ENCODE measurements around the gene HOXA6.

Gene HOXA6

DNA sequence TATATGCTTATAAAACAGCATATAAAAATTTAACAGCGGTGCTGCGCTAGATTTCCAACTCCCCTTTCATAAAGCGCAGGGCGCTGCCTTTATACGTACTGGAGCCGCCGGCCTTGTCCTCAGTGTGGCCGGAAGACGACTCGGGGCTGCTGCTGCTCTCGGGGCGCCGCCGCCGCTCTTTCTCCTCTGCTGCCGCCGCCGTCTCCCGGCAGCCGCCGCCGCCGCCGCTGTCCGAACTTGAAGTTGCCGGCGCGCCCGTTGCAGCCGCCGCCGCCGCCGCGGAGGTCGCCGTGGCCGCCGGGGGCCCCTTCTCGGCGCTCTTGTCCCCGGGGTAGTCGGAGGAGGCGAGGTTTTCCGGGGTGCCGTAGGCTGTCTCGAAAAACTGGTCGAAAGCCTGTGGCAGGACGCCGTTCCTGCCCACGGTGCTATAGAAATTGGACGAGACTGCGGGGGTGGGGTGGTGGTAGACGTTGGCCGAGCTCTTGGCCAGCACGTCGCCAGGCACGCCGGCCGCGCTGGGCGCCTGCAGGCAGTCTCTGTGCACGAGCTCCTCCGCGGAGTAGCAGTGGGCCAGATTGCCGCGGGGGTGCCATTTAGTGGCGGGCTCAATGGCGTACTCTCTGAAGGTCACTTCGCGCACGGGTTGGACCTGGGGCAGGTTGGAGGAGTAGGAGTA lies 36.9 kb upstream of the HOXA6 start:
- peak in 1 of 2 experiments; percentile 54 for DNase-seq

DNA sequence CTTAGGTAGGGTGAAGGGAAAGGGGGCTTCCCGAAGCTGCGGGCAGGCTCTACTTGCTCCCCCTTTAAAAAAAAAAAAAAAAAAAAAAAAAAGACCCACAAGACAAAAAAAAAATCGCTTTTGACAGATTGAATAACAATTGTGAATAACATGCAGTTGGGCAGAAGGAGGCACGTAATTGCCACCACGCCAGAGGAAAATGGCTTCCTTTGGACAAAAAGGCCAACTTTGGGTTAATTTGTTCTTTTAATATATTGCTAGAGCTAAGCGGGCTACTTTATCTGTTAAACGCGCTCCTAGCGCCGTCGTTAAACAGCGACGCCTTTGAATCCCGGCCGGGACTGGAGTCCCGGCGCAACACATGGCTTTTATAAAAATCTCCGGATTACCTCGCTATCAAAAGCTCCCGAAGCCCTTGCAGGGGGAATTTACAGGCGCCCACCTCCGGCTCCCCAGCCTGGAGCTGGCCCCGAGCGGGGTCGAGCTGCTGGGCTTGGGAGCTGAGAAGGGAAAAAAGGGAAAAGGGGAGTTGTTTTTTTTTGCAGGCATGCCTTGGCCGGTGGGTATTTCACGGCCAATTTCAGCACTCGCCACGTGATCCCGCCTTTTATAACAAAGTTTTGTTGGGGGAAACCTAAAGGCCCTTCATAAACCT lies 36.2 kb upstream of the HOXA6 start:
- DNase-seq = peak in 1 of 2 experiments; percentile 37

DNA sequence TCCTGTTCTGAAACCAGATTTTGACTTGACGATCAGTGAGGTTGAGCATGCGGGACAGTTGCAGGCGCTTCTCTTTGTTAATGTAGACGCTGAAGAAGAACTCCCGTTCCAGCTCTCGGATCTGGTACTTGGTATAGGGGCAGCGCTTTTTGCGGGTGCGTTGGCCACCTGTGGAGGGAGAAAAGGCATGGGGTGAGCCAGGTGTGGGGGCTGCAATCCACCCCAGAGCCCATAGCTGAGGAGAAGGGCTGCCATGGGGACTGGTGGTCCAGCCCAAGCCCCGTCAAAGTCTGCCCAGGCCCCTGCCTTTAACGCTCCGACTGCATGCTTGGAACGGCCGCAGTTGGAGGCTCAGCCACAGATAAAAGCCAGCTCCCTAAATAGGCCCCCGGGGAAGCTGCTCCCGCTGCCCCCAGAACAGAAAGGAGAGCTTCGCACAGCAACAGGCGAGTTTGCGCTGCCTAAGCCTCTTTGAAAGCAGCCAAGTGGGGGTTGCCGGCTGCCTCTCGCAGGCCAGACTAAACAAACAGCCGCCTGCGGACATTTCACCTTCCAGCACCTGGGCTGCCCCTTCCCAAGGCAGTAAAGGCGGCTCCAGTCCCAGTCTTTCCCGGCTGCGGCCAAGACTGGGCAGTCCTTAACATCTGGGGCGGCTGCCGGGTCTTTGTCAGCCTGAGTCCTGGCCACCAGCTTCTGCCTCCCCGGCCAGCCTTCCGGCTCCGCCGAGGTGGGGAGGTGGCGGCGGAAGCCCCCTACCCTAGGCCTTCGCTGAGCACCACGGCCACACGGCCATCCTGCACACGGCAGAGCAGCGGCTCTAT lies 35.5 kb upstream of the HOXA6 start:
- peak; percentile 20 to 48 for DNase-seq

DNA sequence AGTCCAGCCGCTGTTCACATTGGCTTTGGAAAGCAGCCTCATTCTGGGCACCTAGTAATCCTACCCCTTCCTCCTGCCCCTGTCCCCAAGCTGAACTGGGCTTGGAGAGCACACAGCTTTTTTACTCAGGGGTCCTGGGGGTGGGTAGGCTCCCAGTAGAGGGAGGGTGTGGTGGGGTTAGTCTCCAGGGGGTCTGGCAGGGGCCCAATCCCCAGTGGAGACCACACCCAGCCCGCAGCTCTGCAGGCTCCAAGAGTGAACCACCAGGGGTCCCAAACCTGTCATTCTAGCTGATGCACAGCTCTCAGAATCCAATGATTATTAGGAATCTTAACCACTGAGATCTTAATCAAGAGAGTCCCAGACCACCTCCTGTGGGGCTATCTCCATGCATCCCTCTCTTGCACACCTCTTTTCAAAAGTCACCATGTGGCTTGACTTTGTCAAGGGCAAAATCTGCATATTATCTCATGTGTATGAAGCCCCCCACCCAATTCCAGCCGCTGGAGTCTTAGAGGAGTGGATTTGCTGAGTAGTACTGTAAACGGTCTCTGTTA lies 34.8 kb upstream of the HOXA6 start:
- no peak for DNase-seq

DNA sequence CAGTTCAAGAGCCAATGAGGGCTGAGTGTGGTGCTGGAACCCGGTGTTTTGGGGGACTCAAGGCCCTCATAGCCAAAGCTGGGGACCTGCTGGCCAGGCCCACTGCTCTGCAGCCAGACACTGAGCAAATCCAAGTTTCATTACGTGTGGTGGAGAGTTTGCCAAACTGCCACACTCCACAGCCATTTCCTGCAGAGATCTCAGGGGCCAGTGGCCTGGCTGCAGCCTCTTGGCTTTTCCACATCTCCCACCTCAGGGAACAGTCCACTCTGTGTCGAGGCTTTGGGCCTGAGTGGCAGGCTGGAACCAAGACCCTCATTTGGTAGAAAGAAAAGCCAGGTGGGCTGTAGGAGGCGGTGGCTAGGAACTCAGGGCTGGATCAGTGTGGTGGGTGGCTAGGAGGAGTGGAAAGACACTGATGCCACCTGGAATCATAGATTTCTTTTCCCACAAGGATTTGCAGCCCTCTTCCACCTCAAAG lies 34.3 kb upstream of the HOXA6 start:
- no peak for DNase-seq

DNA sequence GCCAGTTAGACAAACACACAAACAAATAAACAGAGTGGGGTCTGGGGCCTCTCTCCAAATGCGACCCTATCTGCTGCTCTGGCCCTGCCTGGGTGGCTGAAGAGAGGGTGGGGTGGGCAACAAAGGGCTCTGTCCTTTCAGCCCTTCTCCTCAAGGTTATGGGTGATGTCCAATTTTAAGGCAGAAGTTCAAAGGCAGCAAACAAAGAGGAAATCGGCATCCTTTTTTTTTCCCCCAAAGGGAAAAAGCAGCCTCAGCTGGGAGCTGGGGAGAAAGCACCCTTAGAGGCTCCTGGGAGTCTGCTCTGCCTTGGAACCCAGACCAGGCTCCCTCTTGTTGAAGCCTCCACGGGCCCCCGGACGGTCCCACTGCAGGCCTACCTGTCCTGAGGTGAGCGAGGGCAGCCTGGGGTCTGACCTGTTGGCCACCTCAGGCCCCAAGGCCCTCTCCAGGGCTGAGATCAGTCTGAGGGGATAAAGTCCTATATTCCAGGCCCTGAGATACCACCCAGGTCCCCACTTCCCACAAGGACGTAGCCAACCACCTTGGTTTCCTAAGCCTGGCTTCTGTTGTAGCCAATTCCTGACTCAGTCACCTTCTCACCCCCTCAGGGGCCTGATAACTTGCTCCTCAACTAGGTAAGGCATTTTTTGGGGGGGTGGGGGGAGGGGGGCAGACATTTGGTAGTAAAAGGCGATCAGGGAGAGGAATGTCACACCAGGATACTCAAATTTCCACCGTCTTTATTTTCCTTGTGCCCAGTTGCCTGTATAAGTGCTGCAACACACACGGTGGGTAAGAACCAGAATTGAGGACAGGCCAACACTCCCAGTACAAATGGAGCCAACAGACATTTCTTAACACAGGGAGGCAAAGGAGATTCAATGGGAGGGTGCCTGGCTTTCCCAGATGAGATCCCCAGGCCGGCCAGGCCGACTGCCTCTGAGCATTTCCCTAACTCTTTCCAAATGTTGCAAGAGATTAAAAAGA lies 33.2 kb upstream of the HOXA6 start:
- no peak for DNase-seq

DNA sequence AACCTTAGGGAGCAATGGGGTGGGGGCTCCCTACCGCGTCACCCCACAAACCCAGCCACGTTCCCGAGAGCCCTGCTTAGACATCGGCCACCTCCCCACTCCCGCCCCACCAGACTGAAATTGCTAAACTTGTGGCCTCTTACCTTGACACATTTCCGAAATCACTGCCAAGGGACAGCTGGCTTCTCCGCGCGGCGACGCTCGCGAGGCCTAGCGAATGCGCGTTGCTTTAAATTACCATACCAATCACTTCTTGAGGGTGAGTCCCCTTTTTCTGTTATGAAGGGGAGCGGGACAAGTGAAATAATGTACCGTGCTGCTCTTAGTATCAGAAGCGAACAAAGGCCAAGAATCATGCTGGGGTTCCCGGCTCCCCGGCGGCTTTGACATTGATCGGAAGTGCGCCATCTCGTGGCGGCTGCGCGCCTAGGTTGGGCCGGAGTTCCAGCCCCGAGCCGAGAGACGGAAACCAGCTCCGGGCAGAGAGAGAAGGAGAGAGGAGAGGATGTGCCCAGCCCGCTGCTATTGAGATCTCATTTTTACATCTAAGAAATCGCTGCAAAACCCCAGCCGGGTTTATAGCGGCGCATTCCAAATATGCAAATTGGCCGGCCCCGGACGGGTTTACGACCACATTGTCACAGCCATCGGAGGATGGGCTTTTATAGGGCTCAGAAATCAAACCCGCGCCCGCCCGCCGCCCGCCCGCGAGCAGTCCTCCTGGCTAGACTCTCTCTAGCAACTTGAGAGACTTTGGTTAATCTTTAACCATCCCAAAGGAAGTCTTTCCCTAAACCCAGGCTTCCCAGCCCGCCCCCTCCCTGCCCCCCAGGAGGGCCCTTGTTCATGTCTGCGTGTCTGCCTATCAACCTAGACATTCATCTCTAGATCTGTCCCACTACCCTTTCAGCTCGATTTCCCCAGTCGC lies 32.2 kb upstream of the HOXA6 start:
- DNase-seq = peak; percentile 34 to 60

DNA sequence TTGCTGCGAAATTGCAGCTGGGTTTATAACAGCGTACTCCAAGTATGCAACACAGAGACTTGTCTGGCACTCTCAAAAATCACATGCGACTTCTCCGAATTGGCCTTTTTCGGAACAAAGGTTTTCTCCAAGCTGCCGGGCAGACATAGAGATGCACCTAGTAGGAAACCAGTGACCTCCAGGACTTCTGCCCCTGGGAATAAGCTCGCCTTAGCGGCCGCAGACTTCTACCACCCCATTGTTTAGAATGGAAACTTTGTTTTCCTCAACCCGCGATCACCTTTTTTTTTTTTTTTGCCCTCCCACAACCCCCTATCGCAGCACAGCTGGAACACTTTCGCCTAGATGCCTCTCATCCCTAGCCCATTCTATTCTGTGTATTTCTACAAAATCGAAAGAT lies 31.5 kb upstream of the HOXA6 start:
- no peak for DNase-seq

DNA sequence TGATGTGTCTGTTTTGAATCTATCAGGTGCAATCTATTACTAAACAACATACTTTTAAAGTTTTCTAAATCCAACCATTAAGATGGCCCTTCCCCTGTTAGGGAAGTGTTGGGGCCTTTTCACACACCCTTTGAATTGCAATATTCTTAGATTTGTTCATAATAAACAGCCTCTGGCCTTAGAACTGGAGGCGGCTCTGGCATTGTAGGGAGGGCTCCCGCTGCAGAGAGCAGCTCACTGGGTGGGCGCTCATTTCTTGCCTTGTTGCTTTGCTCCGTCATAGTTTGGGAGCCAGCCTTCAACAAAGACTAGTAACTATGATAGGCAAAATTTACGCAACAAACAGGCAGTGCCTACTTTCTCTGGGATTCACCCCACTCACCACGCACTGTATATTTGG lies 30.8 kb upstream of the HOXA6 start:
- no peak for DNase-seq

DNA sequence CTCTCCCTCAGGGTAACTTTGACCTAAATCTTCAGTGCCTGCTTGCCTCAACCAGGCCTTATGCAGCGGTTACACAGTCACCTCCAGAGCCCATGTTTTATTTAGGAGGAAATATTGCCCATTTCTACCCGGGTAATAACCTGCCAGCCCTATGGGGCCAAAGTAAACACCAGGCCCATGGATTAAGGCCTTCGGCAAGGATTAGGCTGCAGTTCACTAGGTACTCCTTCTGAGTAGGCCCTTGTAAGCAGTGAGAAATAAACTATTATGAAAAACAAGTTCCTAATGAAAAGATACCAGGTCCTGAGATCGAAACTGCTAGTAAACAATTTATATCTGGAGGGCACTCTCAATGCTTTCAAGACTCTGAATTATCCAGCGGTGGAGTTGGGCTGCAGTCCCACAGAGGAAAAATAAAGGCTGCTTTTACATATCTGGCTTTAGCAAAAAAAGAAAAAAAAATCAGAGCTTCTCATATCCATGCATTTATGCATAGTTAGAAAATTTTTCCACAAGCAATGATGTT lies 30.3 kb upstream of the HOXA6 start:
- DNase-seq = peak in 1 of 2 experiments; percentile 20

DNA sequence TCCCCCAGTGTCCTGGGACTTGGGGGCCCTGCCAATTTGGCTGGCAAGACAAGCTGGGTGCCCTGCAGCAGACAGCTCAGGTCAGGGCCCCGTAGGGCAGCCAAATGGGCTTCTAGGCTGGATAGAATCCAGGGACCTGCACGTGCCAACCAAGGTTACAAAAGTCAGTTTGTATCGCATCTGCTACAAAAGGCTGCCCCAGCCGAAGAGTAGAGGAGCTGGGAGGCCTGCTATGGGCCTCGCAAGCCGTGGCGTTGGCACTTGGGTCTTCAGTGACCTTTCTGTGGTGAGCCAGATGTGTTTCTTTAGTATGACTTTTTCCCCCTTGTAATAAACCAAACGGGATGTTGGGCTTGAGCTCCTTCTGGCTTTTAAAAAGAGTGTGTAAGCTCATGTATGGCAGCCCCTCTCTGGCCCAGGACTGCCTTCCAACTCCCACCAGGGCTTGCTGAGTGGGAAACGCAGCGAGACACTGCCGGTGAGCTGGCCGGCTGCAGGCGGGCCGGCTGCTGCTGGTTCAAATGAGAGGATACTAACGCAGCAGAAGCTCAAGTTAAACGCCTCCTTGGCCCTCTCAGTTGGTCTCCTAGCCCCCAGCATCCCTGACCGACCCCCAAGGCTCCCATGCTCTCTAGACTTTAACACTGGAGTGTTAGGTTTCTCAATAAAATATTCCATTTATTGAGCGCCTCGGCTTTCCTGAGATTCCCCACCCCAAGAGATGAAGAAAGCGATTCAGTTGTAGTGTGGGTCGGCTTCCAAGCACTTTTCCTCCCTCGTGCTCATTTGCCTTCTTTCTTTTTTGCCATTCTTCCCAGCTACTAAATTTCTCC lies 29.6 kb upstream of the HOXA6 start:
- DNase-seq = no peak

DNA sequence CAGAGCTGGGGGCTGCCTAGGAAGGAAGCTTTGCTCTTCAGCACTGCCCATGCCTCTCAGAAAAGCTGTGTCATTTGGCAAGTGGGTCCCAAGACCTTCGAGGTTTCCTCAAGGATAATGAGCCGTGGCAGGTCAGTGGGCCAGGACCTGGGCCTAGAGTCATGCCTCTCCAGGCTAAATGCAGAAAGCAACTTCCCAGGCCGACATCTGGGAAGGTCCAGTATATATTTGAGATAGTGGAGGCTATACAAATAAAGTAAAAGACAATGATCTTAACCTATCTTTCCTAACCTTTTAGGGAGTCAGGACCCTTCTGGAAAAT lies 28.9 kb upstream of the HOXA6 start:
- DNase-seq = no peak

DNA sequence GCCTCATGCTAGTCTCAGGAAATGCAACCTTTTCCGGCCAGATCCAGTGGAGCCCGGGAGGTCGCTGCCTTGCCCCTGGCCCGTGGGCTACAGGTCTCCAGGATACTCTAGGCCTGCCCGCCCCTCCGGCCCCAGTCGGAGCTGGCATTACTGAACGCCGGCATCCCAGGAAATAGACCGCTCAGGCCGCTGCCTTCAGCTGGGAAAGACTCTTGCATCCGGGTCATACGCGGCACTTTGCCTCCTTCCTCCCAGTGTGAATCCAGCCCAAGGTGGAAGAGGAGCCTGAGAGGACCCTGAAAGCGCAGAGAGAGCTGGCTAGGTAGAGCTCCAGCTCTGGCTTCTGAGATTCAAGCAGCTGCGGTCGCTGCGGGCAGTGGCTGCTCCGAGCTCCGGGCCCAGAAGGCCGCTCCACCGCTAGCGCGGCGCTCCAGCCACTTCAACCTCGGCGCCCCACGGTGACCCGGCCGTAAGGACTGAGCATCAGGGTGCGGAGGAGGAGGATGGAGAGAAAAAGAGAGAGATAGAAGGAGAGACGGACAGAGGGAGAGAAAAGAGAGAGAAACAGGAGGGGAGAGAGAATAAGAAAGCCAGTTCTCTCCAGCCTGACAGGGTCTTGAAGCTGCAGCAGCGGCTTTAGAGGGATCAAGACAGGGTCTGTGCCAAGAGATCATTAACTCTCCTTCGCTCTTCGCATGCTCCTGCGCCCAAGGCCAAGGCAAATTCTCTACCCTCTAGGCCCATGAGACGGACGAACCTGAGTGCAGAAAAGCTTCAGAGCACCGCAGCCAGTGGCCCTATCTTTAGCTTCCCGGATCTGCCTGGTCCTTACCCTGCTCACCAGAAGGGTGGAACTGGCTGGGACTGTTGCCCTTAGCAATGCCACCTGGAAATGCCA lies 28.3 kb upstream of the HOXA6 start:
- no peak for DNase-seq

DNA sequence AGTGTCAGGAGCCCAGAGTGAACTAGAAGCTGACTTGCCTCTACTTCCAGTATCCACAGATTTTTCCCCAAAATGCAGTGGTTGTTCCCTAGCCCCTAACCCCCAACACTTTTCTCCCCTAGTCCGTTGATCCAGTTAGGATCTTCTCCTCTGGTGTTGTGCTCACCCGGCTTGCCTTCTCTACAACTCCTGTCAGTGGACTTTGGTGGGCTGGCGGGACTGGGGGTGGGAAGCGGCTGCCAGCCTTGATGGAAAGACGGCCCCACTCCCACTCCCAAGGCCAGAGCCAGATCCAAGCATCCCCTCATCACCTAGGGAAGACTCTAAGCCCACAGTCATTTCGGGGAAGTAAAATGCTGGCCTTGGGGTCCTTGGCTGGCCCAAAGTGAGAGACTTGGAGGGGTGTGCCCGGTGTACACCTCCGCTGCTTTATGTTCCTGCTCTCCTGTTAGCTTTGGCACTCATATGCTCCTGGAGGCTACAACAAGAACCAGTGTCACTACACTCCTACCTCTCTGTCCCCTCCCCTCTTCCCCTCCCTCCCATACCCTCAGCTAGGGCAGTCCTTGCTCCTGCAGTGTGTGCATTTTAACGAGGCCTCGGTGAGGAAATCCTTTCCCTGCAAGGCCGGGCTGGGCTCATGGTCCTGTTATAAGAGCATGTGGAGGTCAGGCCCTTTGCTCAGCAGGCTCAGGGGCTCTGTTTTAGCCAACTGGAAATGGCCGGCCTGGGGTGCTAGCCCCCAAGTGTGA lies 27.5 kb upstream of the HOXA6 start:
- DNase-seq = no peak

DNA sequence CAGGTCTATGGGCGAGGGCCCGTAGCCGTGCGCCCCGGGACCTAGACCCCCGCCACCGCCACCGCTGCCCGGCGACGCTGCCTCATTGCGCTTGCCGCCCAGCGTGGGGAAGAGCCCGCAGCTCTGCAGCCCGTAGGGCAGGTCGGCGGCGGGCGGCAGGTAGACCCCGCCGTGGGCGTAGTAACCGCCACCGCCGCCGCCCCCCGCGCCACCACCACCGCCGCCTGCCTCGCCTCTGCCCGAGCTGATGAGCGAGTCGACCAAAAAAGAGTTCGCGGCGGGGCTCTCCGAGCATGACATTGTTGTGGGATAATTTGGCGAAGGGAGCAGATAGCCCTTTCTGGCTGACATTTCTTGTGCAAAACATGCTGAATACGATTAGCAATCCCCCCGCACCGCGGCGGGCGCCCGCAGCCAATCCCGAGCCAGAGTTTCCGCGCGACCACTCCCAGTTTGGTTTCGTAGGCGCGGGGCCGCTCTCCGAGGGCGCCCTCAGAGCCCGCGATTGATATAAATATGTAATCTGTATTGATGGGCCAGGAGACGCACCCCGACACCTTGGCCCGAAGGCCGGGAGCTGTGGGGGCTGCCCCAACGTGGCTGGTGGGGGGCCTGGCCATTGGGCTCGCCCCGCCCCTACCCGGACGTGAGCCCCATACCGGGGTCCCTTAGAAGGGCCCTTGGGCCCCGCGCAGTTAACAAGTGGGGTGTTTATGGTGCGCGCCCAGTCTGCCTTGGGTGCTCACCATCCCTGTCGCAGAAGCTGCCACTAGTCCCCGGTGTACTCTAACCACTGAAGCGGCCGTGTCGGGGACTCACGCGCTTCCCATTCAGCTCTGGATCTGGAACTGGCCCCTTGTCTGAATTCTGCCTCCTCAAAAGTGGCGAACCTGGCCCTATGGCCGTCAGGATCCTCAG lies 26.6 kb upstream of the HOXA6 start, which contains the start of gene HOXA10:
Gene HOXA10 (minus strand): TSS at position 365 of the 918 bp plus-strand sequence. CDS start 14 bp downstream, at position 351.
- peak; percentile 20 to 49 for DNase-seq

DNA sequence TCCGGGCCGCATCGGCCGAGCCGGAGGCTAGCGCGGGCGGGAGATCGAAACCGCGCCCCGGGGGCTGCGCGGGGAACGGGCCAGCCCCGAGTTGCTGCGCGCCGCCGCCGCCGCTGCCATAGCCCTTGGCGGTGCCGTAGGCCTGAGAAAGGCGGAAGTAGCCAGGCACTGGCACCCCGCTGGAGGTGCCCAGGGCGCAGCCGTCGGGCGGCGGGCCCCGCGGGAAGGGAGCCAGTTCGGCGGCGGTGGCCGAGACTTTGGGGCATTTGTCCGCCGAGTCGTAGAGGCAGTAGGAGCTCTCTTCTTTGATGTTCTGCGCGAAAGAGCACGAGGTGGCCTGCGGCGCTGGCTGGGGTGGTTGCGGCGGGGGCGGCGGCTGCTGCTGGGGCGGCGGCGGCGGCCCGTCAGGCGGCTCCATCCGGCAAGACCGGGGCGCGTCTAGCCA lies 26.0 kb upstream of the HOXA6 start:
- peak in 1 of 2 experiments; percentile 34 for DNase-seq

Data from NCI-H524 (cell line).